ENCODE results near the gene SLC29A2. TPM values are rescaled to one million over a fixed set of nuclear protein-coding genes. Genes with fewer than 3 reads are reported as not detected.

The SLC29A2 gene
- total RNA-seq, 1 experiment from 2014 or later = 30.2 TPM

GRCh38 chr11:66346476-66347424 lies 24.8 kb downstream of the SLC29A2 start (continued):
- TF ChIP-seq ZNF396 (CRISPR knock-in tag; IDR thresholded peaks at IDR 0.05; ENCODE audit: borderline replicate concordance) (no peak), CTCF (IDR thresholded peaks at IDR 0.05) (no peak), HMGXB4 (CRISPR knock-in tag; IDR thresholded peaks at IDR 0.05) (peak; percentile 54; the same call in 1 of the 2 replicates), FOXP1 (CRISPR knock-in tag; IDR thresholded peaks at IDR 0.05; ENCODE audit: borderline replicate concordance) (no peak), JUN (CRISPR knock-in tag; IDR thresholded peaks at IDR 0.05) (no peak), CREM (CRISPR knock-in tag; IDR thresholded peaks at IDR 0.05) (no peak)
- TF ChIP-seq, protein P1, sequence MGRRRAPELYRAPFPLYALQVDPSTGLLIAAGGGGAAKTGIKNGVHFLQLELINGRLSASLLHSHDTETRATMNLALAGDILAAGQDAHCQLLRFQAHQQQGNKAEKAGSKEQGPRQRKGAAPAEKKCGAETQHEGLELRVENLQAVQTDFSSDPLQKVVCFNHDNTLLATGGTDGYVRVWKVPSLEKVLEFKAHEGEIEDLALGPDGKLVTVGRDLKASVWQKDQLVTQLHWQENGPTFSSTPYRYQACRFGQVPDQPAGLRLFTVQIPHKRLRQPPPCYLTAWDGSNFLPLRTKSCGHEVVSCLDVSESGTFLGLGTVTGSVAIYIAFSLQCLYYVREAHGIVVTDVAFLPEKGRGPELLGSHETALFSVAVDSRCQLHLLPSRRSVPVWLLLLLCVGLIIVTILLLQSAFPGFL (CRISPR knock-in tag; IDR thresholded peaks at IDR 0.05; ENCODE audit: borderline replicate concordance) = no peak

- Mint-ChIP-seq H3K27me3 (ENCODE audit: low read depth) (peaks cover 4% of the 10 kb centered on the region; the same call in 1 of the 2 replicates), H3K9me3 (no peaks in the 10 kb centered on the region), H3K36me3 (peaks cover 10% of the 10 kb centered on the region), H3K4me1 (peaks cover 26% of the 10 kb centered on the region), H3K4me3 (peak overlapping the region; percentile 96), H3K27ac (peak overlapping the region; percentile 95)
- POLR2A ChIA-PET = interaction anchor here (0.6 to 1.3 kb wide), 3 partner anchors 9 to 33 kb away, joined by 3 read pairs; partner anchors contain the start of genes RIN1 and SLC29A2
- TF ChIP-seq TP53 (CRISPR knock-in tag; IDR thresholded peaks at IDR 0.05) = no peak
- no peak for TF ChIP-seq MLX (CRISPR knock-in tag; IDR thresholded peaks at IDR 0.05)
- no peak for TF ChIP-seq FOXP1 (CRISPR knock-in tag; IDR thresholded peaks at IDR 0.05; ENCODE audit: borderline replicate concordance)
- no peak for TF ChIP-seq TEAD1 (CRISPR knock-in tag; IDR thresholded peaks at IDR 0.05)
- no peak for TF ChIP-seq ZNF263 (CRISPR knock-in tag; IDR thresholded peaks at IDR 0.05; ENCODE audit: low read depth)
- no peak for TF ChIP-seq KAT7 (CRISPR knock-in tag; IDR thresholded peaks at IDR 0.05; ENCODE audit: borderline replicate concordance)
- TF ChIP-seq OVOL2 (CRISPR knock-in tag; IDR thresholded peaks at IDR 0.05; ENCODE audit: borderline replicate concordance) = no peak
- TF ChIP-seq NFYB (CRISPR knock-in tag; conservative IDR thresholded peaks at IDR 0.05; ENCODE audit: low read depth) = no peak
- TF ChIP-seq EMX1 (CRISPR knock-in tag; IDR thresholded peaks at IDR 0.05) = no peak
- TF ChIP-seq CDX4 (CRISPR knock-in tag; IDR thresholded peaks at IDR 0.05; ENCODE audit: borderline replicate concordance) = no peak
- no peak for TF ChIP-seq CREM (CRISPR knock-in tag; IDR thresholded peaks at IDR 0.05)
- TF ChIP-seq, protein P1 (CRISPR knock-in tag; IDR thresholded peaks at IDR 0.05; ENCODE audit: borderline replicate concordance) = no peak
- no peak for TF ChIP-seq FOXP4 (CRISPR knock-in tag; IDR thresholded peaks at IDR 0.05)
- TF ChIP-seq ESRRA (CRISPR knock-in tag; IDR thresholded peaks at IDR 0.05; ENCODE audit: borderline replicate concordance) = no peak
- TF ChIP-seq SP1 (CRISPR knock-in tag; conservative IDR thresholded peaks at IDR 0.05) = no peak
- no peak for TF ChIP-seq ZMAT4 (CRISPR knock-in tag; IDR thresholded peaks at IDR 0.05)
- TF ChIP-seq GTF2I (CRISPR knock-in tag; conservative IDR thresholded peaks at IDR 0.05) = no peak
- CTCF ChIA-PET = interaction anchor here (0.6 to 2.9 kb wide), 6 partner anchors 13 to 41 kb away, joined by 3 to 20 read pairs (median 6); no protein-coding TSS in a partner anchor
- DNase-seq (ENCODE audit: low spot score) (no peak), ATAC-seq (no peak)
Measured at GRCh38 chr11:66345316-66345649, 26.3 kb downstream of the SLC29A2 start.

Measured in WTC11 (cell line).